ENCODE measurements around the gene ERF. TPM values are rescaled to one million over a fixed set of nuclear protein-coding genes. Genes with fewer than 3 reads are reported as not detected.

The ERF gene
- total RNA-seq, 1 experiment from 2014 or later: 35.1 TPM

- Mint-ChIP-seq H3K4me1 (ENCODE audit: insufficient read depth, unreplicated experiment) (peaks cover 6% of the 10 kb centered on the region), H3K9me3 (ENCODE audit: unreplicated experiment) (no peaks in the 10 kb centered on the region), H3K27ac (ENCODE audit: low read depth, unreplicated experiment) (no peak overlapping the region), H3K27me3 (ENCODE audit: insufficient read depth, unreplicated experiment) (no peaks in the 10 kb centered on the region), H3K4me3 (ENCODE audit: unreplicated experiment) (no peak overlapping the region), H3K36me3 (ENCODE audit: insufficient read depth, unreplicated experiment) (peaks cover 55% of the 10 kb centered on the region)
- no peak for DNase-seq (ENCODE audit: unreplicated experiment)
- POLR2A ChIA-PET: interaction anchor here (0.7 kb wide), 1 partner anchor 52 kb away, joined by 3 read pairs; no protein-coding TSS in a partner anchor
- intact Hi-C loops (cut with micrococcal nuclease): loop anchor here (5.0 kb wide), 1 partner anchor 52 kb away; the partner anchor contains the start of gene GSK3A
- CTCF ChIA-PET: interaction anchor here (0.6 to 4.4 kb wide), 8 partner anchors 9 to 49 kb away, joined by 3 to 44 read pairs (median 4); no protein-coding TSS in a partner anchor
- no TSS peak for BruUV-seq (replicated peaks)
- no peak for TF ChIP-seq CTCF (IDR thresholded peaks at IDR 0.05; ENCODE audit: unreplicated experiment)
These were observed 39.7 kb upstream of the ERF start for GRCh38 chr19:42294471-42295137.

- no TSS peak for BruUV-seq (replicated peaks)
- DNase-seq (ENCODE audit: unreplicated experiment): no peak
- no peaks in the 10 kb centered on the region for H3K27me3 Mint-ChIP-seq (ENCODE audit: insufficient read depth, unreplicated experiment)
- intact Hi-C loops (cut with micrococcal nuclease): no loop called here
- no peak for TF ChIP-seq CTCF (IDR thresholded peaks at IDR 0.05; ENCODE audit: unreplicated experiment)
- peaks cover 62% of the 10 kb centered on the region for H3K36me3 Mint-ChIP-seq (ENCODE audit: insufficient read depth, unreplicated experiment)
- H3K27ac Mint-ChIP-seq (ENCODE audit: low read depth, unreplicated experiment): no peak overlapping the region
- H3K4me3 Mint-ChIP-seq (ENCODE audit: unreplicated experiment): no peak overlapping the region
- POLR2A ChIA-PET: interaction anchor here (0.7 to 1.0 kb wide), 2 partner anchors 8 to 9 kb away, joined by 3 read pairs; partner anchors contain the start of gene PAFAH1B3
- CTCF ChIA-PET: interaction anchor here (0.8 kb wide), 1 partner anchor 185 kb away, joined by 3 read pairs; no protein-coding TSS in a partner anchor
- no peaks in the 10 kb centered on the region for H3K9me3 Mint-ChIP-seq (ENCODE audit: unreplicated experiment)
- H3K4me1 Mint-ChIP-seq (ENCODE audit: insufficient read depth, unreplicated experiment): peaks cover 6% of the 10 kb centered on the region
These were observed 39.0 kb upstream of the ERF start for GRCh38 chr19:42293948-42294347.

DNA sequence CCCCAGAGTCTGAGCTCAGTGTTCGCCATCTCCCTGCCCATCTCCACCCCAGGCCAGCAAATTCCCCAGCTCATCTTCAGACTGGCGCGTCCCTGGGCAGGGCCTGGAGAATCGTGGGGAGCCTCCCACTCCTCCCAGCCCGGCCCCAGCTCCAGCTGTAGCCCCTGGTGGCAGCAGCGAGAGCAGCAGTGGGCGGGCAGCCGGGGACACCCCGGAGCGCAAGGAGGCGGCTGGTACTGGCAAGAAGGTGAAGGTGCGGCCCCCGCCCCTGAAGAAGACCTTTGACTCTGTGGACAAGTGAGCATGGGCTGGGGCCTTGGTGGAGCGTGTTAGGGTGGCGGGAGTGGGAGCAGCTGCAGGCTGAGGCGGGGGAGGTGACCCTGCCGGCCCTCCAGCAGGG lies 38.6 kb upstream of the ERF start:
- intact Hi-C loops (cut with micrococcal nuclease): no loop called here
- H3K9me3 Mint-ChIP-seq (ENCODE audit: unreplicated experiment): no peaks in the 10 kb centered on the region
- peaks cover 6% of the 10 kb centered on the region for H3K4me1 Mint-ChIP-seq (ENCODE audit: insufficient read depth, unreplicated experiment)
- POLR2A ChIA-PET: interaction anchor here (0.7 to 1.0 kb wide), 2 partner anchors 9 kb away, joined by 3 read pairs; partner anchors contain the start of gene PAFAH1B3
- peaks cover 63% of the 10 kb centered on the region for H3K36me3 Mint-ChIP-seq (ENCODE audit: insufficient read depth, unreplicated experiment)
- no TSS peak for BruUV-seq (replicated peaks)
- no peak for TF ChIP-seq CTCF (IDR thresholded peaks at IDR 0.05; ENCODE audit: unreplicated experiment)
- CTCF ChIA-PET: interaction anchor here (0.8 kb wide), 2 partner anchors 23 to 184 kb away, joined by 3 read pairs; no protein-coding TSS in a partner anchor
- no peak overlapping the region for H3K27ac Mint-ChIP-seq (ENCODE audit: low read depth, unreplicated experiment)
- no peaks in the 10 kb centered on the region for H3K27me3 Mint-ChIP-seq (ENCODE audit: insufficient read depth, unreplicated experiment)
- no peak for DNase-seq (ENCODE audit: unreplicated experiment)
- no peak overlapping the region for H3K4me3 Mint-ChIP-seq (ENCODE audit: unreplicated experiment)

GRCh38 chr19:42292963-42293362 lies 38.0 kb upstream of the ERF start:
- H3K4me3 Mint-ChIP-seq (ENCODE audit: unreplicated experiment): no peak overlapping the region
- no peak for TF ChIP-seq CTCF (IDR thresholded peaks at IDR 0.05; ENCODE audit: unreplicated experiment)
- H3K9me3 Mint-ChIP-seq (ENCODE audit: unreplicated experiment): no peaks in the 10 kb centered on the region
- H3K4me1 Mint-ChIP-seq (ENCODE audit: insufficient read depth, unreplicated experiment): peaks cover 6% of the 10 kb centered on the region
- BruUV-seq (replicated peaks): TSS peak; percentile 3
- no peaks in the 10 kb centered on the region for H3K27me3 Mint-ChIP-seq (ENCODE audit: insufficient read depth, unreplicated experiment)
- no peak for DNase-seq (ENCODE audit: unreplicated experiment)
- peaks cover 63% of the 10 kb centered on the region for H3K36me3 Mint-ChIP-seq (ENCODE audit: insufficient read depth, unreplicated experiment)
- ChIA-PET POLR2A (interaction anchor here (0.7 to 1.0 kb wide), 2 partner anchors 8 to 9 kb away, joined by 3 read pairs; partner anchors contain the start of gene PAFAH1B3), CTCF (interaction anchor here (0.8 kb wide), 1 partner anchor 24 kb away, joined by 3 read pairs; no protein-coding TSS in a partner anchor)
- intact Hi-C loops (cut with micrococcal nuclease): no loop called here
- H3K27ac Mint-ChIP-seq (ENCODE audit: low read depth, unreplicated experiment): no peak overlapping the region
